ENCODE measurements around the gene CSF2RB.

DNA sequence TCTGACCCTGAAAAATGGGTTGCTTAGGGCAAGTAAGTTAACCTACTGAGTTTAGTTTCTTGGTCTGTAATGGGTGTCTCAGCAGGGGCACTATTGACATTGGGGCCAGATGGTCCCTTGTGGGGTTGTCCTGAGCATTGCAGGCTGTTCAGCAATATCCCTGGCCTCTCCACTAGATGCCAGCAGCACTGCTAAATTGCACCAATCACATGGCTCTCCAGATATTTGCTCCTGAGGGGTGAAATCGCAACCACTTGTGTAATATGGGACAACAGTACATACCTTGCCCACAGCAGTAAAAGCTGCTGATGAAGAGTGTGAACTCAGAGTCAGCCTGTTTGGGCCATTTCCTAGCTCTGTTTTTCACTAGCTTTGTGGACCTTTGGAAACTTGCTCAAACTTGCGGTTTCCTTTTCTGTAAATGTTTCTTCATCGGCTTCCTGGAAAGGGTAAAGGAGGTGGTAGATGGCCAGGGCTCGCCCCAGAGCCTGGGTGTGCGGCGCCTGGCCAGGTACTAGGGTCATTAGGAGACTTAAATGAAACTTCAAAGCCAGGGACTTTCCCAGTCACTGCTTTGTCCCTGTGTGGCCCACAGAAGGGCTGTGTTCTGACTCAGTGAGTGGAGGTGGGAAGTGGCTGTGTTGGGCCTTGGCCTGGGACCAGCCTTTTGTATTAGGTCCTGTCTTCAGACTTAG lies 39.7 kb upstream of the CSF2RB start:
- TF ChIP-seq MAX (IDR thresholded peaks at IDR 0.05) (no peak), CEBPB (IDR thresholded peaks at IDR 0.05) (no peak), TAF1 (IDR thresholded peaks at IDR 0.05; ENCODE audit: low read depth) (no peak), TEAD4 (IDR thresholded peaks at IDR 0.05) (no peak), EP300 (IDR thresholded peaks at IDR 0.05; ENCODE audit: borderline replicate concordance) (no peak), YY1 (IDR thresholded peaks at IDR 0.05; ENCODE audit: low read depth) (no peak), ZBTB7A (IDR thresholded peaks at IDR 0.05; ENCODE audit: low read depth) (no peak), NFIC (IDR thresholded peaks at IDR 0.05) (no peak), USF1 (IDR thresholded peaks at IDR 0.05) (no peak)
